H7 (cell line): Measurements from ENCODE around the gene MOCS3. TPM values are rescaled to one million over a fixed set of nuclear protein-coding genes. Genes with fewer than 3 reads are reported as not detected.

ENCODE experiments used
- DNase-seq: peaks from one replicate; pipeline ENCODE4 v3.0.0; 2012
- H3K27me3 ChIP-seq: 2 replicates; pipeline ENCODE4 v1.6.0; 2011; ENCODE audit warnings: mild to moderate bottlenecking, low read length; ENCODE audit not compliant: control insufficient read depth, insufficient read depth
- H3K36me3 ChIP-seq: replicated peaks from 2 replicates; pipeline ENCODE4 v1.5.1; 2011; ENCODE audit warnings: low read length; ENCODE audit not compliant: control insufficient read depth, insufficient read depth
- H3K4me3 ChIP-seq: 2 replicates; pipeline ENCODE4 v1.5.1; 2011; ENCODE audit warnings: low read depth, mild to moderate bottlenecking, control low read depth, low read length, moderate library complexity; ENCODE audit not compliant: insufficient read depth
- total RNA-seq: library from RNA; depleted of rRNA; stranded (reverse); fragments of >200 nt; shearing (Covaris generic); gene quantifications from 2 replicates; pipeline ENCODE4 v1.2.3, GENCODE V29; 2014

The MOCS3 gene
- total RNA-seq, 1 experiment from 2014 or later, result 9.3 TPM

DNA sequence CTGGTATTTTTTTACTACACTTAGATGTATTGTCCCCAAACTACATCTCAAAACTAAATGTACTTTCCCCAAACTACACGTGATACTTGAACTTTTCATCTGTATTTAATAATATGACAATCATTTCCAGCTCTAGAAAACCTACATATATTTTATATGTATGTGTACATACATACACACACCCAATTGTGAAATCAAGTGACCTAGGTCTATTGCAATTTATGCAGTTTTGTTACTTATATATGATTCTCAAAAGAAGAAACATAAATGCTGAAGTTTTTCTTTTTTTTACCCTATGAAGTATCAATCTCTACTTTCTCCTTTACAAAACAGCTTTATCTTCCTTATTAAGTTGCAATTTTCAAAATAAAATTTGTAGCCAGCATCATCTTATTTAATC, 32.1 kb upstream of the MOCS3 start:
- H3K4me3 ChIP-seq, result no peak overlapping the region
- peaks cover 16% of the 10 kb centered on the region for H3K36me3 ChIP-seq
- no peaks in the 10 kb centered on the region for H3K27me3 ChIP-seq
- DNase-seq, result no peak

DNA sequence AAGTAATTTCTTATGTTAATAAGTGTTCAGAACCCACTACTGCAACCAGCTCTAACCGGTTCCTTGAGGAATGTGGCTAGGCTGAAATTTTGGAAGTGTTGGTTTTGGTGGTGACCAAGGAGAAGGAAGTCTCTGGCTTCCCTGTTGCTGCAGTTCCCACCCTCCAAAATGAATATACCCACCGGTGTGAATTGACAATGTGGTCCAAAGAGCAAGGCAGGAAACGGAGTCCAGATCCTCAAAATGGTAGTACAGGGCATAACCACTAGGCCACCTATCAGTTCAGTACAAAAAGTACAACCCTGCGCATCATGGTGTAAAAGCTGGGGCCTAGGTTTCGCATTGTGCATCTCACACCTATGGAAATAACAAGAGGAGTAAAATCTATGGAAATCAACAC, 30.1 kb upstream of the MOCS3 start:
- no peak for DNase-seq
- peaks cover 16% of the 10 kb centered on the region for H3K36me3 ChIP-seq
- no peak overlapping the region for H3K4me3 ChIP-seq
- no peaks in the 10 kb centered on the region for H3K27me3 ChIP-seq

- peak overlapping the region; percentile 97 for H3K4me3 ChIP-seq
- H3K27me3 ChIP-seq, result no peaks in the 10 kb centered on the region
- H3K36me3 ChIP-seq, result peaks cover 15% of the 10 kb centered on the region
- peak; percentile 77 for DNase-seq
Measured at GRCh38 chr20:50929299-50930138, 29.1 kb upstream of the MOCS3 start.

GRCh38 chr20:50930139-50930975, 28.3 kb upstream of the MOCS3 start:
- peak; percentile 38 for DNase-seq
- Histone ChIP-seq H3K4me3 (peak overlapping the region; percentile 97), H3K27me3 (no peaks in the 10 kb centered on the region), H3K36me3 (peaks cover 20% of the 10 kb centered on the region)

DNA sequence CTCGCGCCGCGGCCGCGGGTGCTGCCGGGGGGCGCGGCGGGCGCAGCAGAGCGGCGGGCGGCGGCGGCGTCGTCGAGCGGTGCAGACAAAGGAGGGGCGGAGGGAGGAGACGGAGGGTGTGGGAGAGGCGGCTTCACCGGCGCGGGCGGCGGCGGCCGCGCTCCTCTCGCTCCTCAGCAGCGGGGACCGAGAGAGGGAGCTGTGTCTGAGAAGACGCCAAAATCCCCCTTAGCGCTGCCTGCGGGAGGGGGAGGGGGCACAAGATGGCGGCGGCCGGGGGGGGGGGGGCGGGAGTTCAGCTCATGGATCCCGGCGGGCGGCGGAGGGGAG, 27.7 kb upstream of the MOCS3 start:
- no peaks in the 10 kb centered on the region for H3K27me3 ChIP-seq
- H3K4me3 ChIP-seq, result peak overlapping the region; percentile 97
- H3K36me3 ChIP-seq, result peaks cover 23% of the 10 kb centered on the region
- peak; percentile 87 for DNase-seq

DNA sequence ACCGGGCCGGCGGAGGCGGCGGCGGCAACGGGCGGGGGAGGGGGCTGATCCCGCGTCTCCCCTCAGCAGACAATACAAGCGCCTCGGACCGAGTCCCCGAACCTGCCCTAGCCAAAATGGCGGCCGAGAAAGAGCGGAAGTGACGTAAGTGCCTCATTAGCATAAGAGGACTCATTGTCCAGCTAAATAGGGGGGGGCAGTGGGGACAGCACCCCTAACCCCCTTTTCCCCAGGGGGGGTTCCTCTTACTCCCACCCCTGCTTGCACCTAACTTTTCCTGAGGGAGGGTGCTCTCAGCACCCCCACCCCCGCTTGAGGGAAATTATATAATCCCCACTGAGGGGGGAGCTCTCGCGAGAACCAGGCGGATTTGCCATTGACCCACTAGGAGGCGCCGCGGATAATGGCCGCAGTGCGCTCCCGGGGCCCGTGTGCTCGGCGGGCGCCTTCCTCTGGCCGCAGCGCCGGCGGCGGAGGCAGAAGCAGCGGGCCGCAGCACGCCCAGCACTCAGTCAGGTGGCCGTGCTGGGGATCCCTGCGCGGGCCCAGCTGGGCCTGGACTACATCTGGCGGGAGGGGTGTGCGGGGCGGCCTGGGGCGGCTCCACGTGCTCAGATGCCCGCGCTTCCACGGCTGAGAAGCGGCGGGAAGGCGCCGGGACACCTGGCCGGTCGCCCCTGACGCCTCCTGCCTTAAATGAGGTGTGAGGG, 27.2 kb upstream of the MOCS3 start, which contains the start of gene ADNP:
ADNP (minus strand) TSS at position 132 of the 710 bp plus-strand sequence. CDS start 27,441 bp downstream, outside the sequence.
- Histone ChIP-seq H3K36me3 (peaks cover 25% of the 10 kb centered on the region), H3K4me3 (peak within 1 kb of the TSS; percentile 97), H3K27me3 (no peaks in the 10 kb centered on the region)
- DNase-seq, result peak; percentile 90

- peak overlapping the region; percentile 97 for H3K4me3 ChIP-seq
- DNase-seq, result no peak
- peaks cover 25% of the 10 kb centered on the region for H3K36me3 ChIP-seq
- H3K27me3 ChIP-seq, result no peaks in the 10 kb centered on the region
Measured at GRCh38 chr20:50932016-50932485, 26.6 kb upstream of the MOCS3 start.

- no peak for DNase-seq
- H3K36me3 ChIP-seq, result peaks cover 22% of the 10 kb centered on the region
- H3K27me3 ChIP-seq, result no peaks in the 10 kb centered on the region
- H3K4me3 ChIP-seq, result no peak overlapping the region
Measured at GRCh38 chr20:50932691-50933280, 25.8 kb upstream of the MOCS3 start.

GRCh38 chr20:50933589-50933988, 25.0 kb upstream of the MOCS3 start:
- no peaks in the 10 kb centered on the region for H3K27me3 ChIP-seq
- H3K36me3 ChIP-seq, result peaks cover 16% of the 10 kb centered on the region
- H3K4me3 ChIP-seq, result no peak overlapping the region
- no peak for DNase-seq

GRCh38 chr20:50943069-50943468, 15.5 kb upstream of the MOCS3 start:
- Histone ChIP-seq H3K4me3 (no peak overlapping the region), H3K27me3 (no peaks in the 10 kb centered on the region), H3K36me3 (peaks cover 34% of the 10 kb centered on the region)
- DNase-seq, result no peak

GRCh38 chr20:50948132-50948785, 10.4 kb upstream of the MOCS3 start:
- no peak for DNase-seq

GRCh38 chr20:50953196-50953595, 5.4 kb upstream of the MOCS3 start:
- DNase-seq, result no peak
- H3K27me3 ChIP-seq, result no peaks in the 10 kb centered on the region
- peaks cover 16% of the 10 kb centered on the region for H3K36me3 ChIP-seq

More at GRCh38 chr20:50948132-50948785, 10.4 kb upstream of the MOCS3 start:
- H3K4me3 ChIP-seq, result no peak overlapping the region
- H3K27me3 ChIP-seq, result no peaks in the 10 kb centered on the region
- peaks cover 32% of the 10 kb centered on the region for H3K36me3 ChIP-seq

DNA sequence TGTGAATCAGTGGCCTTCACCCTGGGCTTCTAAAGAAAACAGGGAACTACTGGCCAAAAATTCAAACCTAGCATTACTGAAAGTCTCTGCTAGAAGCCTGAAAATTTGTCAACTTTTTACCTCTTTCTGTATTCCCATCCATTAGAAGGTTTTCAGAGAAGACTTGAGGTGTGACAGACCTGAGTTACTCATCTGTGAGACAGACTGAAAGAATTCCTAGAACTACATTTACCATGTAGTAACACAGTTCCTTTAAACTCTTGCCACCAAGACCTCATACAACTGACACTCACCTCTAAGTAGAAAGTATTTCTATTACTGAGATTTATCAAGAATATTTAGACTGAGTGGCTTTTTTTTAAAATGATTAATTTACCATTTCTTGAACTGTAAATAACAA, 4.8 kb upstream of the MOCS3 start:
- peaks cover 15% of the 10 kb centered on the region for H3K36me3 ChIP-seq
- no peak for DNase-seq
- no peaks in the 10 kb centered on the region for H3K27me3 ChIP-seq
- no peak overlapping the region for H3K4me3 ChIP-seq

More at GRCh38 chr20:50953196-50953595, 5.4 kb upstream of the MOCS3 start:
- no peak overlapping the region for H3K4me3 ChIP-seq
